Epithelial cell of prostate (primary cell): ENCODE results near the gene TRMT2A.
A peak's percentile ranks its signal among the peaks of the same experiment; 100 is the strongest.

Experiments
- DNase-seq: peaks from one replicate; pipeline ENCODE4 v3.0.0-alpha.2; 2011; ENCODE audit warnings: low read depth, low spot score
- H3K27ac ChIP-seq: fragments of 450-650 bp; 2 replicates; pipeline ENCODE4 v1.5.1; 2017; ENCODE audit warnings: mild to moderate bottlenecking

TRMT2A gene

DNA sequence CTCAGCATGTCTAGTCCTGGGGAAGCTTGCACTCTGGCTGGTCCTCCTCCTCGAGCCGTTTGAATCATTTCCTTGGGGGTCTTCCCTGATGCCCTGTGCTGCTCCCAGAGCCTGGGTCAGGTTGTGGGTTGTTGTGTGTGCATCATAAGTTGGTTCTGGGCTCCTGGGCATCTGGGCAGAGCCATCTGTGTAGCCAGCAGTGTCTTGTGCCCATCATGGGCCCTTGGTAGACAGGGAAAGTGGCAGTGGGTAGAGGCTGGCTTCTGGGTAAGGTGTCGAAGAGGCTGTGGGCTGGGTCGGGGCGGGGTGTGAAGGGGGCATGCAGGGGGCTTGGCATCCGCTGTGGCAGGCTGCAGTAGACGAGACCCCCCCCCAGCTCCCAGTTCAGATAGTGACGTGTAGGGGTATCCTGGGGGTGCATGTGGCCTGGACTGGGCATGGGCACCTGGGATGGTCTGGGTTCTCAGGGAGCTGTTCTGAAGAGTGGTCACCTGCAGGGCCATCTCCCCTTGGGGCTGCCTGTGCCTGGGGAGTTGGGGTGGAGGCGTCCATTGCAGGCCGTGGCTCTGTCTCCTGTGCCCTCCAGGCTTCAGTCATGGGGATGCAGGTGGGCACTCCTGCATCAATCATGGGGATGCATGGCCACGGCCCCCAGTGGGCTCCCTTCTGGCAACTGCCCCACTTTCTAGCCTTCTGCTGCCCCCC is 7.2 kb upstream of the TRMT2A start:
- no peak overlapping the region for H3K27ac ChIP-seq
- DNase-seq = no peak

GRCh38 chr22:20123366-20124082 is 6.5 kb upstream of the TRMT2A start:
- H3K27ac ChIP-seq = no peak overlapping the region
- DNase-seq = no peak

- H3K27ac ChIP-seq = no peak overlapping the region
- DNase-seq = no peak
These were observed 4.9 kb upstream of the TRMT2A start for GRCh38 chr22:20121856-20122415.

- H3K27ac ChIP-seq = peak overlapping the region; percentile 67
- DNase-seq = no peak
These were observed 1.4 kb upstream of the TRMT2A start for GRCh38 chr22:20118300-20119020.

DNA sequence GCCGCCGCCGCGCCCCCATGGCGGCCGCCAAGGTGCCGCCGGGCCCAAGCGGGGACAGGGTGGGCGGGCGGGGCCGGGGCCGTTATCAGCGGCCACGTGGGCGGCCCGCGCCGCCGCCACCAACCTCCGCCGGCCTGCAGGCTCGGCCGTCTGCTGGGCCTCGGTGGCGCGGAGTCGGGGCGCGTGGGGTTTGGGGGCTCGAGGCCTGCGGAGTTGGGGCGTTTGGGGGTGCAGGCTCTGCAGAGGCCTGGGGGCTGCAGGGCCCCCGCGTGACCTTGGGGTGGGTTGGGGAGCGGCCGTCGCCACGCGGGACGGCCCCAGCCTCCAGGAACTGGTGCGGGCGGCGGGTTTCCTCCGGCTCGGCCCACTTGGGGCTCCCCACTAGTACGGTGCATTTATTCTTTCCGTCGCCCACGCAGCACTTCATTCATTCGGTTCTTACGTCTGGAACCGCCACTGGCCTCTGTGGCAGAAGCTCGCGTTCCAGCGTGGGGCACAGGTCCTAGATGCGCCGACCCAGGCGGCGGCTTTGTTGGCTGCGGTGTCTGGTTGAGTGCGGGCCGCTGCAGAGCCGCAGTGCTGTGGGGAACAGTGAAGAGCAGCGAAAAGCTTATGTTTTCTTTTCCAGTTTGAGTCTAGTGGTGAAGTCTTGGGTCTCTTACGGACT is 740 bp upstream of the TRMT2A start:
- no peak for DNase-seq
- H3K27ac ChIP-seq = peak overlapping the region; percentile 67

DNA sequence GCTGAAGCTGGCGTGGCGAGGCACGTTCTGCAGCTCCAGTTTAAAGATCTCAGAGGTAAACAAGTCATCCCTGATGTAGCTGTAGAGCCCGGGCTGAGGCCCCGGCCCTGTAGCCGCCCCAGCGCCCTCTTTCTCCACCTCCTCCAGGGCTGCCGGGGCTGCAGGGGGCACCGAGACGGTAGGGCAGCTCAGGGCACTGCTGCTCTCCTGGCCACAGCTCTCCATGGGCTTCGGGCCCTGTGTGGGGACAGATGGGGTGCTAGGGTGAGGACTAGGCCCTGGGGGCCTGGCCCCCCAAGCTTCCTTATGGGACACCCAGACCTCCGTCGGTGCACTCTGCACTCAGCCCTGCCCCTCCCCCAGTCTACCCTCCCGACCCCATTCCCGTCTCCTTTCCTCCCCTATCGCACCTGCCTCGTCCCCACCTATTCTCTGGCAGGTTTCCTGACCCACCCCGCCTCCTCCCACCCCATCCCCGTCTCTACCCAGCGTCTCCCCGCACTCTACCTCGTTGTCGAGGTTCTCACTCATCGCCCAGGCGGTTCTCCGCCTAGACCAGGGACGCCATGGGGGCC is 563 bp downstream of the TRMT2A start:
- DNase-seq = no peak
- peak overlapping the region; percentile 67 for H3K27ac ChIP-seq

DNA sequence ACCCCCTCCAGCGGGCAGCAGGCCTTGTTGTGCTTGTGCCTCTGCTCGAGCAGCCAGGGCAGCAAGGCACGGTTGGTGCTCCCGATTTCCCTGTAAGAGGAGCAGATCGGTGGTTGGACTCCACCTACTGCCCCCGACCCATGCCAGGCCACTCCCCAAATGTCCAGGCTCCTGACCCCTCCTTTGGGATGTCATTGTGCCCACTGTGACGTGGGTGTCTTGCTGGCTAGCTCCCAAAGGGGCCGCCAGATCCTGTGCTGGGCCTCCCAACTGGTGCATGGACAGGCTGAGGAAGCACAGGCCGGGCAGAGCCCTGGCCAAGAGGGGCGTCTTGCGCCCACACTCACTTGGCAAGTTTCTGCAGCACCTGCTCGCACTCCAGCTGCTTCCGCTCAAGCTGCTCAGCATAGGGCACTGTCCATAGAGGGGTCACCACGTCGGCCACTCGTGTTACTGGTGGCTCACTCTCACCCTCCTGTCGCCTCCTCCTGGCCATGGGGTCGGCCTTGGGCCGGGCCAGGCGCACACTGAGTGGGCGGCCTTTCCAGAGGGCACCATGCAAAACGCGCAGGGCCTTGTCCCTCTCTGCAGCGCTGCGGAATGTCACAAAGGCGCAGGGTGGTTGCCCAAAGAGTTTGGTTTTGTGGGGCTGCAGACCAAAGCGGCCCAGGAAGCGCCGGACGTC is 1.2 kb downstream of the TRMT2A start, which contains the start of gene RANBP1:
Gene RANBP1, plus strand, starts transcription at position 414 of the 685 bp plus-strand sequence. Its CDS starts 81 bp downstream, at position 495.
- no peak for DNase-seq
- H3K27ac ChIP-seq = peak within 1 kb of the TSS; percentile 67

- DNase-seq = no peak
- no peak overlapping the region for H3K27ac ChIP-seq
These were observed 2.2 kb downstream of the TRMT2A start for GRCh38 chr22:20114506-20115475.

GRCh38 chr22:20113551-20114310 is 3.3 kb downstream of the TRMT2A start:
- no peak overlapping the region for H3K27ac ChIP-seq
- no peak for DNase-seq

DNA sequence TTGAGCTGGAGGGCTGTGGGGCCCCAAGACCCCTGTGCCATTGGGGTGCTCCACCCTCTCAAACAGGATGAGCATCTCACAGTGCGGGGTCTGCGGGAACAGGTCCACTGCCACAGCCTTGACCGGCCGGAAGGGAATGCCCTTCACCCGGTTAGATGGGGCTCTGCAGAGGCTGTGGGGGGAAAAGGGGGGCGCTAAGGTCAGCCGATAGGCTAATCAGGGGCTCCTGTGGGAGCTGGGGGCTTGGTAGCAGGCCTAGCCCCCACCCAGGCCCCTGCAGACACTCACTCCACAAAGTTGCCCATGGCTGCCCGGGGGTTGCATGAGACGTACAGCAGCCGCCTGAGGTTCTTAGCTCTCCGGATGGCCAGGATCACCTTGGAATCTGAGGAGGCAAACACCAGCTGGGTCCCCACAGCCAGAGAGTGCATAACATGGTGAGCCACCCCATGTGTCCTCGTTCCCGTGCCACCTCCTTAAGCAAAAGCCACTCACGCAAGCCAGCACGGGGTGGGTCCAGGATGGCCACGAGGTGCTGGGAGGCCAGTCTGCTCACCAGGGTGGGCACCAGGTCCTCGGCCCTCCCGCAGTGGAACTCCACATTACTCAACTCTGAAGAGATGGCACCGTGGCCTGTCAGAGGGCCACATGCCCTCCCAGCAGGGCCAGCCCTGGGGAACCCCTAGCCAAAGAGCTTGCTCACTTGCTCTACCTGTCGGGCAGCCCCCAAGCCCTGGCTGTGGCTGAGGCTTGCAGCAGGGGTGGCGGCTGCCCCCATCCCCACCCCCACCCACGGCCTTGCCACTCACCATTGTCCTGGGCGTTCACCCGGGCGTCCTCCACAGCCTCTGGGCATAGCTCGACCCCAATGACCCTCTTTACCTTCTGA is 4.2 kb downstream of the TRMT2A start:
- no peak overlapping the region for H3K27ac ChIP-seq
- DNase-seq = no peak

GRCh38 chr22:20111689-20112622 is 5.1 kb downstream of the TRMT2A start:
- DNase-seq = no peak
- no peak overlapping the region for H3K27ac ChIP-seq

DNA sequence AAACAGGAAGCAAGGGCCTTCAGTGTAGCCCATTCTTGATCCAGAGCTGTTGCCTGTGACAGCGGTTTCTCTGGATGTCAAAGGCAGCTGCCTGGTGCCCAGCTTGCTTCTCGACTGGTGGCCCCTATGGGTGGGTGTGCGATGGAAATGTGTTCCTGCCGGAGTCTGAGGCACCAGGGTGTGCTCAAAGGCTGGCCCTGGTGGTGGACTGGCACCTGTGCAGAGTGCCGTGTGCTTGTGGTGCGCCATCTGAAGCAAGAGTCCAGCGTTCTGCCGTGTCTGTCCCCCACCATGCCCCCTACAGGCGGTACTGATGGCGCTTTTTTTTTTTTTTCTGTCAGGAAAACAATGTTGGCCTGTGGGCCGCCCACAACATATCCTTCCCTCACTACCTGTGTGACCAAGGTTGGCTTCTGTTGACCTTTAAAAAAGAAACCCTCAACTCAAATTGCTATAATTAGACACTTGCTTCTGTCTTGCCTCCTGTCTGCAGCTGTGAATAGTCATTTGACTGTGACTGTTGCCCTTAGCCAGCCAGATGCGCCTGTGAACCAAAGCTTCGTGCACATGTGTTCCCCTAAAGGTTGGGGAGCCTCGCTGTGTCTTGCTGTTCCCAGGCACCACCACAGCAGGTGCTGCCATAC is 5.9 kb downstream of the TRMT2A start:
- no peak for DNase-seq
- no peak overlapping the region for H3K27ac ChIP-seq

DNA sequence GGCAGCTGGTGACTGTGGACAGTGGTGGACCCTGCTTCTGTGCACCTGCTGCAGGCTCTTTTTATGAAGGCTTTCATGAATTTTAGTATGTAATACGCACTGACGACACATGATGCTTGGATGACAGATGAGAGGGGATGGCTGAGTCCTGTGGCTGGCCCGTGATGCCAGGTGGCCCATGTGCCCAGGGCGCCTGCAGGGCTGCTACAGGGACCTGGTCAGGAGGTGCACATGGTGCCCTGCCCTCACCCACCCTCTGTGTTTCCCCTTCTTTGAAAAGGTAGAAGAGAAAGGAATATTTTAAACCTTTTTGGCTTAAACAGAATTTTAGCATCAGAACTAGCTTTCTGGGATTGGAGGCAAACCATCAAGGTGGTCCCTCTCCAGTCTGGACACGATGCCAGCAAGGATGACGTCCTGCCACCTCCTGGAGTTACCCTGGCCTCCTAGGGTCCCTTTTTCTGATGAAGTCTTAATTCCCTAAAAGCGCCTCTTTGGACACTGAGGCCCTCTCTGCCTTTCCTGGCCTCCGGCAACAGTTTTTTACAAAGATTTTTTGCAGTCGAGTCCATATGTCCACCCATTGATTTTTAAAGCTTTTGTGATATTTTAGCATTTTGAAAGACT is 6.6 kb downstream of the TRMT2A start:
- no peak overlapping the region for H3K27ac ChIP-seq
- no peak for DNase-seq
